DND-41 (cell line): ENCODE data around the gene PTPN23.
"Not testable (repeated sequence)": the region's sequence is repeated elsewhere in the genome, so short reads cannot be mapped to it uniquely, and the experiment has no call there.

Source experiments
- EZH2 ChIP-seq: IDR thresholded peaks from 3 replicates; pipeline ENCODE4 v1.6.1; 2012; ENCODE audit warnings: borderline replicate concordance, low read depth, mild to moderate bottlenecking, moderate library complexity, low read length, inconsistent platforms; ENCODE audit not compliant: severe bottlenecking
- TF ChIP-seq, protein P1 (sequence below): IDR thresholded peaks from 2 replicates; pipeline ENCODE4 v1.5.1; 2012; ENCODE audit warnings: borderline replicate concordance, low read length, moderate library complexity, mild to moderate bottlenecking; ENCODE audit not compliant: poor library complexity, severe bottlenecking; ENCODE audit errors: extremely low read depth

DNA sequence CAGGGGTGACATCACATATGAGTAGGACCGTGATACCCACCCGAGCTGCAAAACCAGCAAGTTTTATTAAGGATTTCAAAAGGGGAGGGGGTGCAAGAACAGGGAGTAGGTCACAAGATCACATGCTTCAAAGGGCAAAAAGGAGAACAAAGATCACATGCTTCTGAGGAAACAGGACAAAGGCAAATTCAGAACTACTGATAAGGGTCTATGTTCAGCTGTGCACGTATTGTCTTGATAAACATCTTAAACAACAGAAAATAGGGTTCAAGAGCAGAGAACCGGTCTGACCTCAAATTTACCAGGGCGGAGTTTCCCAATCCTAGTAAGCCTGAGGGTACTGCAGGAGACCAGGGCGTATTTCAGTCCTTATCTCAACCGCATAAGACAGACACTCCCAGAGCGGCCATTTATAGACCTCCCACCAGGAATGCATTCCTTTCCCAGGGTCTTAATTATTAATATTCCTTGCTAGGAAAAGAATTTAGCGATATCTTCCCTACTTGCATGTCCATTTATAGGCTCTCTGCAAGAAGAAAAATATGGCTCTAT lies 78.8 kb downstream of the PTPN23 start:
- not testable (repeated sequence) for TF ChIP-seq EZH2
- TF ChIP-seq, protein P1, sequence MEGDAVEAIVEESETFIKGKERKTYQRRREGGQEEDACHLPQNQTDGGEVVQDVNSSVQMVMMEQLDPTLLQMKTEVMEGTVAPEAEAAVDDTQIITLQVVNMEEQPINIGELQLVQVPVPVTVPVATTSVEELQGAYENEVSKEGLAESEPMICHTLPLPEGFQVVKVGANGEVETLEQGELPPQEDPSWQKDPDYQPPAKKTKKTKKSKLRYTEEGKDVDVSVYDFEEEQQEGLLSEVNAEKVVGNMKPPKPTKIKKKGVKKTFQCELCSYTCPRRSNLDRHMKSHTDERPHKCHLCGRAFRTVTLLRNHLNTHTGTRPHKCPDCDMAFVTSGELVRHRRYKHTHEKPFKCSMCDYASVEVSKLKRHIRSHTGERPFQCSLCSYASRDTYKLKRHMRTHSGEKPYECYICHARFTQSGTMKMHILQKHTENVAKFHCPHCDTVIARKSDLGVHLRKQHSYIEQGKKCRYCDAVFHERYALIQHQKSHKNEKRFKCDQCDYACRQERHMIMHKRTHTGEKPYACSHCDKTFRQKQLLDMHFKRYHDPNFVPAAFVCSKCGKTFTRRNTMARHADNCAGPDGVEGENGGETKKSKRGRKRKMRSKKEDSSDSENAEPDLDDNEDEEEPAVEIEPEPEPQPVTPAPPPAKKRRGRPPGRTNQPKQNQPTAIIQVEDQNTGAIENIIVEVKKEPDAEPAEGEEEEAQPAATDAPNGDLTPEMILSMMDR, result not testable (repeated sequence)
